Neuron (in vitro differentiated cells): Measurements from ENCODE around the gene STK32B.
"Not testable (repeated sequence)": the region's sequence is repeated elsewhere in the genome, so short reads cannot be mapped to it uniquely, and the experiment has no call there.

Source experiments
- H2AFZ ChIP-seq: one replicate; pipeline ENCODE4 v1.6.1; 2013; ENCODE audit warnings: low read depth, mild to moderate bottlenecking, inconsistent platforms, low read length, moderate library complexity
- H3K27me3 ChIP-seq: one replicate; pipeline ENCODE4 v1.6.1; 2013; ENCODE audit warnings: low read length; ENCODE audit not compliant: insufficient read depth
- H3K36me3 ChIP-seq: one replicate; pipeline ENCODE4 v1.6.1; 2013; ENCODE audit warnings: low read length; ENCODE audit not compliant: insufficient read depth
- H3K4me1 ChIP-seq: one replicate; pipeline ENCODE4 v1.6.1; 2013; ENCODE audit warnings: low read length; ENCODE audit not compliant: insufficient read depth
- H3K4me3 ChIP-seq: 2 replicates; pipeline ENCODE4 v1.5.1; 2013; ENCODE audit warnings: mild to moderate bottlenecking, low read length, moderate library complexity
- H3K9me3 ChIP-seq: one replicate; pipeline ENCODE4 v1.6.1; 2013; ENCODE audit warnings: low read length

The STK32B gene

DNA sequence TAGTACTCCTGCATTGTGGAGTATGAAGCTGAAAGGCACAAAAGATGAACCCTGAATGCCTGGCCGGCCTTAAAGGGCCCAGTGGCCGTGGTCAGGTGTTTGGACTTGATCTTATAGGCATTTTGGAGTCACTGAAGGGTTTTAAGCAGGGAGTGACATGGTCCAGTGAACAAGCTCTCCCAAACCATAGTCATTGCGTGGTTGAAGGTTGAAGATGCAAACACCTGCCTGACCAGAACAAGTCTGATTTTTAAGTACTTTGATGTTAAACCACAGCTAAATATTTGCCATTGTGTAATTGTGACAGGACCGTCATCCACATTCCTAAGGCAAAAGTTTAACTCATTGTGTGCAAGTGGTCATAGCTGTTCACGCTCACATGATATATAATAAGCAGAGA lies 3.3 kb downstream of the STK32B start:
- Histone ChIP-seq H3K27me3 (peaks cover 27% of the 10 kb centered on the region), H3K36me3 (no peaks in the 10 kb centered on the region), H2AFZ (no peak overlapping the region), H3K4me1 (peaks cover 8% of the 10 kb centered on the region), H3K9me3 (no peaks in the 10 kb centered on the region), H3K4me3 (no peak overlapping the region)

DNA sequence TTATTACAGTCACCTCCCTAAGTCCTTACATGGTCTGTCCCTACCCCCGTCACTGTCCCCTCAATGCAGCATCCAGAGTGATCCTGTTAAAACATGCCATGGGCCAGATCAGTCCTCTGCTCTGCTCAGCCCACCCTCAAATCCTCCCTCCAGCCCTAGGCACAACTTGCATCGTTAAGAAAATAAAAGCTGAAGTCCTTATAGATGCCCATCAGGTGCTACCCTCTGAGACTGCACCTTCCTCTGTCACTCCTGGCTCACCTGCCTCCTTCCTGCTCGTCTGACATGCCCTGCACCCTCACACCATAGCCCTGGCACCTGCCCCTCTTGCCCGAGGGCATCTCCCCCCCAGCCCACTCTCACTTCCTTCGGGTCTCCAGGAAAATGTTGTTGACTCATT lies 4.1 kb downstream of the STK32B start:
- H2AFZ ChIP-seq = no peak overlapping the region
- no peaks in the 10 kb centered on the region for H3K9me3 ChIP-seq
- H3K27me3 ChIP-seq = peaks cover 27% of the 10 kb centered on the region

DNA sequence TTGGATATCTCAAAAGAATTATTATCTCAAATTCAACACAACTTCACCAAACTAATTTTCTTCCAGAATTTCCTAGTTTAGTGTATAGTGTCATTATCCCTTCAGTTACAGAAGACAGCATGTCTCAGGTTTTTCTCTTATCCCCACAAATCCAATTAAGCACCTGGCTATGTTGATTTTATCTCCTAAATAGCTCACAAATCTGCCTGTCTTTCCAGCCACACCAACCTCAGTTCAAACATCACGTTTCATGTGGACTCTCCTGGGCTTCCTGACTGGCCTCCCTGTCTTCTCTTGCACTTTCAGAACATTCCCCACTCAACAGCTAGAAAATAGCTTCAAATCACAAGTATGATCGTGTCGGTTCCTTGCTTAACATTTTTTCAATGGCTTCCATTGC lies 14.8 kb downstream of the STK32B start:
- Histone ChIP-seq H3K36me3 (no peaks in the 10 kb centered on the region), H2AFZ (no peak overlapping the region), H3K9me3 (no peaks in the 10 kb centered on the region), H3K4me1 (no peaks in the 10 kb centered on the region), H3K27me3 (no peaks in the 10 kb centered on the region), H3K4me3 (no peak overlapping the region)

More for the DNA sequence above, 4.1 kb downstream of the STK32B start:
- Histone ChIP-seq H3K4me3 (no peak overlapping the region), H3K4me1 (peaks cover 8% of the 10 kb centered on the region), H3K36me3 (no peaks in the 10 kb centered on the region)

DNA sequence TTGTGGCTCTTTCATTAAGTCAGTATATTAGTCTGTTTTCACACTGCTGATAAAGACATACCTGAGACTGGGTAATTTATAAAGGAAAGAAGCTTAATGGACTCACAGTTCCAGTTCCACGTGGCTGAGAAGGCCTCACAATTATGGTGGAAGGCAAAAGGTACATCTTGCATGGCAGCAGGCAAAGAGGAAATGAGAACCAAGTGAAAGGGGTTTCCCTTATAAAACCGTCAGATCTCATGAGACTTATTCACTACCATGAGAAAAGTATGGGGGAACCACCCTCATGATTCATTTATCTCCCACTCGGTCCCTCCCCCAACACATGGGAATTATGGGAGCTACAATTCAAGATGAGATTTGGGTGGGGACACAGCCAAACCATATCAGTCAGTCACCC lies 15.7 kb downstream of the STK32B start:
- H3K4me3 ChIP-seq, H3K9me3 ChIP-seq, H3K4me1 ChIP-seq, H2AFZ ChIP-seq, H3K36me3 ChIP-seq, H3K27me3 ChIP-seq: not testable (repeated sequence)

DNA sequence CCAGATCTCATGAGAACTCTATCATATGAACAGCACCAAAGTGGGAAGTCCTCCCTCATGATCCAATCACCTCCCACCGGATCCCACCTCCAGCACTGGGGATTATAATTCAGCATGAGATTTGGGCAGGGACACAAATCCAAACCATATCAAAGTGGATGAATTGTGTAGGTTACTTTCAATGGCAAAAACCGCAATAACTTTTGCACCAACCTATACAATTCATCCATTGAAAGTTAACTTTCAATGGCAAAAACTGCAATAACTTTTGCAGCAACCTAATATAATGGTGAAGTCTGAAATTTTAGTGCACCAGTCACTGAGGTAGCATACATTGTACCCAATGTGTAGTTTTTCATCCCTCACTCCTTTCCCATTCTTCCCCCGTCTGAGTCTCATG lies 16.6 kb downstream of the STK32B start:
- Histone ChIP-seq H3K9me3 (no peaks in the 10 kb centered on the region), H3K36me3 (no peaks in the 10 kb centered on the region), H3K27me3 (no peaks in the 10 kb centered on the region), H3K4me1 (no peaks in the 10 kb centered on the region), H2AFZ (no peak overlapping the region), H3K4me3 (no peak overlapping the region)

DNA sequence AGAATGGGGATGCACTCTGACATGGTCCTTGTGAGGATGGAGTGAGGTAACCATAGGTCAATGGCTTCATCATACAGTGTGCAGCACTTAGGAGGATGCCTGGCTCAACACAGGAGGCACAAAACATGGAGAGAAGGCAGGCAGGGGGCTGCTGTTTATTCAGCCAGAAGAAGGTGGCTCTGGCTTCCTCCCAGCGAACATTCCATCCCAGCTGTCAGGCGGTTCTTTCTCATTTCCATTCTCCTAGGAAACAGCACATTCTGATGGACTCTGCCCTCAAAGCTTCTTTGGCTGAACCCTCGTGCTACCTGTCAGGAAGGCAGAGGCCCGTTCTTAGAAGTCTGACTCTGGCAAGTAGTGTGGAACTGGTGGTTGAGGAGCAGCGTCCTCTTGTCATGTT lies 18.6 kb downstream of the STK32B start:
- no peaks in the 10 kb centered on the region for H3K36me3 ChIP-seq
- no peaks in the 10 kb centered on the region for H3K9me3 ChIP-seq
- H3K4me1 ChIP-seq = no peaks in the 10 kb centered on the region
- no peak overlapping the region for H2AFZ ChIP-seq
- no peaks in the 10 kb centered on the region for H3K27me3 ChIP-seq
- no peak overlapping the region for H3K4me3 ChIP-seq

DNA sequence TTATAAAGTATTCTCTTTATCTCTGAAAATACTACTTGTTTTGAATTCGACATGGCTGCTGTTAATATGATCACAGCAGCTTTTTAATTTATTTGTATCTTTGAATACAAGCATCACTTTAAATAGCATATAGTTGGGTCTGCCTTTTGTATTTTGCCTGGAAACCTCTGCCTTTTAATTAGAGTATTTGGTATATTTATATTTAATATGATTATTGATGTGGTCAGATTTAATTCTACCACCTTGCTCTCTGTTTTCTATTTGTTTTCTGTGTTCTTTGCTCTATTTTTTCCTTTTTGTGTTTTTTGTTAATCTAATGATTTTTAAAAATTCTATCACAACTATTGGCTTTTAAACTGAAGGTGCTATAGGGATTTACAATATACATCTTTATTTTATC lies 21.7 kb downstream of the STK32B start:
- Histone ChIP-seq H3K27me3 (no peaks in the 10 kb centered on the region), H3K4me3 (no peak overlapping the region), H3K36me3 (no peaks in the 10 kb centered on the region), H3K4me1 (no peaks in the 10 kb centered on the region), H2AFZ (no peak overlapping the region), H3K9me3 (no peaks in the 10 kb centered on the region)

DNA sequence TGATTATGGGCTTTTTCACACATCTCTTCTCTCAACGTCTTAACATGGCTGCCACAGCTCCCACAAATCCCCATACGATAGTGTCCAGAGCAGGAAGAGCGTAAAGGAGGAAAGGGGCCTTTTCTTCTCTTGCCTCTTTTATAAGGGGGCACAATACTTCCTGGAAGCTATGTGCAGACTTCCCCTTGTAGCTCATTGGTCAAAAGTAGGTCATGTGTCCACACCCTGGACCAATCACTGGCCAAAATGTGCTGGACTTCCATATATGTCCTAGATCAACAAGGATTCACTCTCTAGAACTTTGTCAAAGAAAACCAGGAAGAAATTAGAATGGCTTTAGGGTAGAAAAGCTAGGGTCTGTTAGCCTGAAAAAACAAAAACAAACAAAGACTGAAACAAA lies 26.7 kb downstream of the STK32B start:
- Histone ChIP-seq H3K9me3 (no peaks in the 10 kb centered on the region), H2AFZ (no peak overlapping the region), H3K36me3 (no peaks in the 10 kb centered on the region), H3K27me3 (no peaks in the 10 kb centered on the region), H3K4me3 (no peak overlapping the region), H3K4me1 (no peaks in the 10 kb centered on the region)

DNA sequence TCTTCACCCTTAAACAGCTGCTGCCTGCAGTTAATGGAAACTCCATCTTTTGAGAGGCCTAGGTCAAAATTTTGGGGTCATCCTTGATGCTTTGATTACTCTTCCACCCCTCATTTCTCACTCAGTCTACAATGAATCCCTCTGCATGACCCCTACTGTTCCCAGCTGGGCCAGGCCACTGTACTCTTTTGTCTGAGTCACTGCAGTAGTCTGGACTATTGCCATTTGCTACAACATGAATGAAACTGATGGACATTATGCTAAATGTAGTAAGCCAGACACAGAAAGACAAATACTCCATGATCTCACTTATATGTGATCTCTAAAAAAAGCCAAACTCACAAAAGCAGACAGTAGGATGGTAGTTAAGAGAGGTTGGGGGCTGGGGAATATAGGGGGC lies 28.3 kb downstream of the STK32B start:
- H3K36me3 ChIP-seq = no peaks in the 10 kb centered on the region
- H3K4me3 ChIP-seq = no peak overlapping the region
- no peaks in the 10 kb centered on the region for H3K9me3 ChIP-seq
- no peak overlapping the region for H2AFZ ChIP-seq
- H3K27me3 ChIP-seq = no peaks in the 10 kb centered on the region
- no peaks in the 10 kb centered on the region for H3K4me1 ChIP-seq

DNA sequence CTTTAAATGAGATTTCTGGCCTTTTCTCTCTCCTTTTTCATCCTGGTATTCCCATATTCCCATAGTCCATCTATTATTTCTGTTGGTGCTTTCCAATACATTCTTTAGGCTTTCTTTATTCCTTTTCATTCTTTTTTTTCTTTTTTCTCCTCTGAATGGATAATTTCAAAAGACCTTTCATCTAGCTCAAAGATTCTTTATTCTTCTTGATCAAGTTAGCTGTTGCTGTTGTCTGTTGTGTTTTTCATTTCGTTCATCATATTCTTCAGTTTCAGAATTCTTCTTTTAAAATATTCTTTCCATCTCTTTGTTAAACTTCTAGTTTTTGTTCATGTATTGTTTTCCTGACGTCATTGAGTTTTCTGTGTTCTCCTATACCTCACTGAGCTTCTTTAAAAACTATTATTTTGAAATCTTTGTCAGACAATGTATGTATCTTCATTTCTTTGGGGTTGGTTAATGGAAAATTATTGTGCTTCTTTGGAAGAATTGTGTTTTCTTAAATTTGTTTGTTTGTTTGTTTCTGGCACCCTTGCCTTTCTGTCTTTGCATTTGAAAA lies 30.2 kb downstream of the STK32B start:
- H3K4me3 ChIP-seq = no peak overlapping the region
- H3K27me3 ChIP-seq = no peaks in the 10 kb centered on the region
- no peaks in the 10 kb centered on the region for H3K9me3 ChIP-seq
- H3K4me1 ChIP-seq = no peaks in the 10 kb centered on the region
- no peak overlapping the region for H2AFZ ChIP-seq
- H3K36me3 ChIP-seq = no peaks in the 10 kb centered on the region

DNA sequence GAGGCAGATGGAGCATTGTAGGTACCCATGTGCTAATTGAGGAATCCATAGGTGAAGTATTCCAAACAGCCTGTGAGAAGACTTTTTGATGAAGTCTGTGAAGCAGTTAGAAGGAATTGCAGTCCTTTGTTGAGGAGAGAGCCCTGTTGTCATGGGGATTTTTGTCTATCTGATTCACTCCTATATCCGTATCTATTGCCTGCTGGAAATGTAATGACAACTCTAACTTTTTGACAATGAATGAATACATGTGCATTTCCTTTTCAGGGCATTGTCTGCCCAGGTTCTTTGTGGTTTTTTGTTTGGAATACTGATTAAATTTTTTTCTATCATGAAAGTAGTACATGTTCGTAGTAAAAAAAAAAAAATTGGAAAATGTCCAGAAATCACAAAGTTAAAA lies 31.1 kb downstream of the STK32B start:
- Histone ChIP-seq H2AFZ (no peak overlapping the region), H3K36me3 (no peaks in the 10 kb centered on the region), H3K9me3 (no peaks in the 10 kb centered on the region), H3K4me1 (no peaks in the 10 kb centered on the region), H3K27me3 (no peaks in the 10 kb centered on the region), H3K4me3 (no peak overlapping the region)

DNA sequence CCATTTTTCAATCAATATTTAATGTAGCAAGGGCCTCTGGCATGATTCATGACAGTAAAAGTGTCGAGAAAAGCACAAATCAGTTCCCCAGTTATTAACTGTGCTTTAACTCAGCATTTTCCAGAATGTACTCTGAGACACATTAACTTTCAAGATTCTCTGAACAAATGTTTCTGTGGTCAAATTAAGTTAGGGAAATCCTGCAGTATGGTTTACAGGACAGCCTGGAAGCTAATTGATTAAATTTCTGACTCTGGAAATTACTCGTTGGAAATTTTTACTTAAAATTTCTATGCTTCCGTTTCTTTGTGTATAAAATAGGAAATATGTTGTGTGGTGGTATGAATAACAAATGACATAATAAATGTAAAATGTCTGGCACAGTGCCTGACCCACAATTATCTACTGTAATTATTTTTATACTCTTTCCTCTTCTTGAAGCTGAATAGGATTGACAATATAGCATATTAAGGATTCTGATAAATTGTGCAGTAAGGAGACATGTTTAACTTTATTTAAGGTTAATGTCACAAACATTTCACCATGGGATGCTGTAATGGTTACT lies 33.7 kb downstream of the STK32B start:
- Histone ChIP-seq H3K36me3 (no peaks in the 10 kb centered on the region), H3K4me3 (no peak overlapping the region), H3K27me3 (no peaks in the 10 kb centered on the region), H3K9me3 (no peaks in the 10 kb centered on the region), H2AFZ (no peak overlapping the region), H3K4me1 (no peaks in the 10 kb centered on the region)

DNA sequence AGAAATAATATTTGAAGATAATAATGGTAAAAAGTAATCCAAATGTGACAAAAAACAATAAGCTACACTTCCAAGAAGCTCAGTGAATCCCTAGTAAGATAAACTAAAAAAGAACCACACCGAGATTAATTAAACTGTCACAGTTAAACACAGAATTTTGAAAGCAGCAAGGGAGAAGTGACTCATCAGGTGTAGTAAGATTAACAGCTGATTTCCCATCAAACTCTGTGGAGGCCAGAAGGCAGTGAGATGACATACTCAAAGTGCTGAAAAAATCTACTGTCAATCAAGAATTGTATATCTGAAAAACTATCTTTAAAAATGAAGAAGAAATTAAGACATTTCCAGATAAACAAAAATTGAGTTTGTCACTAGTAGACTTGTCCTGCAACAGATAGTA lies 35.3 kb downstream of the STK32B start:
- H3K36me3 ChIP-seq = no peaks in the 10 kb centered on the region
- no peak overlapping the region for H3K4me3 ChIP-seq
- H3K4me1 ChIP-seq = no peaks in the 10 kb centered on the region
- no peaks in the 10 kb centered on the region for H3K27me3 ChIP-seq
- H3K9me3 ChIP-seq = no peaks in the 10 kb centered on the region
- no peak overlapping the region for H2AFZ ChIP-seq

DNA sequence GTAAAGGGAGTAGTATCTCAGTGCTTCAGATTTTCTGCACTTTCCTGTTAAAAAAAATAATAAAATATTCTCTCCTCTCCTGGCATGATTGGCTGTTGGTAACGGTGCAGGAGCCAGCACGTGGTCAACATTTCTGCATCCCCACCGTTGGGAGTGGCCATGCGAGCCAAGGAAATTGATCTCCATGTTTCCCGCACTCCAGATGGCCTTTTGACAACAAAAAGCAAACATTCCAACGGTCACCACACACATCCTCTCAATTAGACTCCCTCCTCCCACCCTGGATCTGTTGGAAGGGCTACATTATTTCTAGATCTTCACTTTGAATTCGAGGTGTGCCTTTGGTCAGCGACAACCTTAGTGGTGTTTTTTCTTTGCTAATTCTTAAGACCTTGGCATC lies 45.0 kb downstream of the STK32B start:
- Histone ChIP-seq H2AFZ (no peak overlapping the region), H3K4me3 (no peak overlapping the region), H3K9me3 (no peaks in the 10 kb centered on the region), H3K27me3 (no peaks in the 10 kb centered on the region), H3K36me3 (no peaks in the 10 kb centered on the region), H3K4me1 (no peaks in the 10 kb centered on the region)
